Hematopoietic multipotent progenitor cell treated with erythropoietin and hydrocortisone succinate and interleukin-3 and kit ligand, for 17 days (in vitro differentiated cells): ENCODE data around the gene EEF1G.

Experiments
- DNase-seq: peaks from one replicate; pipeline ENCODE4 v3.0.0-alpha.2; 2015; ENCODE audit warnings: low spot score

EEF1G gene

GRCh38 chr11:62539238-62539925 lies 34.3 kb downstream of the EEF1G start:
- peak; percentile 34 for DNase-seq

GRCh38 chr11:62538470-62539237 lies 35.0 kb downstream of the EEF1G start:
- DNase-seq: no peak

- DNase-seq: no peak
Measured at GRCh38 chr11:62536301-62536957, 37.3 kb downstream of the EEF1G start.

GRCh38 chr11:62535802-62536201 lies 37.9 kb downstream of the EEF1G start:
- no peak for DNase-seq

- no peak for DNase-seq
Measured at GRCh38 chr11:62534779-62535545, 38.7 kb downstream of the EEF1G start.

- no peak for DNase-seq
Measured at GRCh38 chr11:62532096-62532495, 41.6 kb downstream of the EEF1G start.

- DNase-seq: no peak
Measured at GRCh38 chr11:62516736-62517371, 56.8 kb downstream of the EEF1G start.

- DNase-seq: no peak
Measured at GRCh38 chr11:62514151-62514550, 59.5 kb downstream of the EEF1G start.

- DNase-seq: no peak
Measured at GRCh38 chr11:62513626-62514025, 60.1 kb downstream of the EEF1G start.

- DNase-seq: no peak
Measured at GRCh38 chr11:62512961-62513360, 60.7 kb downstream of the EEF1G start.
